Mesendoderm (in vitro differentiated cells): Measurements from ENCODE around the gene PGPEP1.
A peak's percentile ranks its signal among the peaks of the same experiment; 100 is the strongest.
"Not testable (repeated sequence)": the region's sequence is repeated elsewhere in the genome, so short reads cannot be mapped to it uniquely, and the experiment has no call there.

Experiments
- DNase-seq: peaks from one replicate; pipeline ENCODE4 v3.0.0; 2013
- H2AK5ac ChIP-seq: 2 replicates; pipeline ENCODE4 v1.6.1; 2013; ENCODE audit warnings: low read length, inconsistent platforms
- H2BK120ac ChIP-seq: 2 replicates; pipeline ENCODE4 v1.6.1; 2013; ENCODE audit warnings: low read depth, mild to moderate bottlenecking, low read length, moderate library complexity, mixed read lengths
- H2BK15ac ChIP-seq: replicated peaks from 2 replicates; pipeline ENCODE4 v1.6.1; 2013; ENCODE audit warnings: low read depth, mild to moderate bottlenecking, moderate library complexity
- H2BK5ac ChIP-seq: 2 replicates; pipeline ENCODE4 v1.6.1; 2013; ENCODE audit warnings: low read length, inconsistent platforms
- H3K18ac ChIP-seq: 2 replicates; pipeline ENCODE4 v1.6.1; 2013; ENCODE audit warnings: mild to moderate bottlenecking, low read length, mixed read lengths
- H3K23ac ChIP-seq: one replicate; pipeline ENCODE4 v1.6.1; 2013; ENCODE audit warnings: low read length
- H3K27ac ChIP-seq: 2 replicates; pipeline ENCODE4 v1.5.1; 2013; ENCODE audit warnings: low read depth, mild to moderate bottlenecking, inconsistent platforms, low read length, moderate library complexity
- H3K27me3 ChIP-seq: 2 replicates; pipeline ENCODE4 v1.6.1; 2013; ENCODE audit warnings: low read length, control low read depth, mild to moderate bottlenecking, inconsistent platforms; ENCODE audit not compliant: insufficient read depth, poor library complexity
- H3K36me3 ChIP-seq: 2 replicates; pipeline ENCODE4 v1.6.1; 2013; ENCODE audit warnings: low read length, inconsistent platforms; ENCODE audit not compliant: control insufficient read depth, insufficient read depth
- H3K4ac ChIP-seq: one replicate; pipeline ENCODE4 v1.6.1; 2013; ENCODE audit warnings: low read depth, mild to moderate bottlenecking, low read length, moderate library complexity
- H3K4me1 ChIP-seq: 2 replicates; pipeline ENCODE4 v1.6.1; 2013; ENCODE audit warnings: low read depth, low read length, inconsistent platforms; ENCODE audit not compliant: control insufficient read depth
- H3K4me2 ChIP-seq: 2 replicates; pipeline ENCODE4 v1.6.1; 2013; ENCODE audit warnings: low read length
- H3K4me3 ChIP-seq: 2 replicates; pipeline ENCODE4 v1.5.1; 2013; ENCODE audit warnings: mild to moderate bottlenecking, low read length
- H3K56ac ChIP-seq: one replicate; pipeline ENCODE4 v1.6.1; 2013; ENCODE audit warnings: low read length
- H3K79me1 ChIP-seq: 2 replicates; pipeline ENCODE4 v1.6.1; 2013; ENCODE audit warnings: low read length, inconsistent platforms
- H3K79me2 ChIP-seq: 2 replicates; pipeline ENCODE4 v1.6.1; 2013; ENCODE audit warnings: mild to moderate bottlenecking, low read length; ENCODE audit not compliant: control insufficient read depth, insufficient read depth
- H3K9ac ChIP-seq: 2 replicates; pipeline ENCODE4 v1.6.1; 2013; ENCODE audit warnings: low read length, inconsistent platforms
- H4K5ac ChIP-seq: one replicate; pipeline ENCODE4 v1.6.1; 2013; ENCODE audit warnings: low read length
- H4K8ac ChIP-seq: one replicate; pipeline ENCODE4 v1.6.1; 2013; ENCODE audit warnings: low read depth, mild to moderate bottlenecking, control low read depth, low read length, moderate library complexity
- WGBS: extraction: QIAGEN DNeasy Blood & Tissue Kit; methylation state at CpG from one replicate; pipeline ENCODE4 v1.1.7; 2013; ENCODE audit warnings: low lambda C conversion rate, missing lambda C conversion rate; ENCODE audit not compliant: insufficient coverage; ENCODE audit errors: extremely low coverage; 5-methylcytosine and 5-hydroxymethylcytosine counted together

The PGPEP1 gene

GRCh38 chr19:18353378-18354005, 13.1 kb downstream of the PGPEP1 start:
- no CpG with 5 or more reads among the region's 8 CpGs for WGBS
- no peak overlapping the region for H2BK5ac ChIP-seq
- no peaks in the 10 kb centered on the region for H3K79me1 ChIP-seq
- H2AK5ac ChIP-seq: no peak overlapping the region
- no peak overlapping the region for H2BK15ac ChIP-seq
- H3K4me2 ChIP-seq: no peak overlapping the region
- no peak overlapping the region for H4K5ac ChIP-seq
- H3K23ac ChIP-seq: no peak overlapping the region
- H3K36me3 ChIP-seq: peaks cover 1% of the 10 kb centered on the region
- no peak overlapping the region for H3K9ac ChIP-seq
- no peak for DNase-seq
- H4K8ac ChIP-seq: no peak overlapping the region
- no peaks in the 10 kb centered on the region for H3K4me1 ChIP-seq
- H3K4me3 ChIP-seq: no peak overlapping the region
- H2BK120ac ChIP-seq: no peak overlapping the region
- H3K27ac ChIP-seq: no peak overlapping the region
- H3K79me2 ChIP-seq: no peaks in the 10 kb centered on the region
- H3K27me3 ChIP-seq: no peaks in the 10 kb centered on the region
- no peak overlapping the region for H3K18ac ChIP-seq
- H3K4ac ChIP-seq: no peak overlapping the region
- H3K56ac ChIP-seq: no peak overlapping the region

DNA sequence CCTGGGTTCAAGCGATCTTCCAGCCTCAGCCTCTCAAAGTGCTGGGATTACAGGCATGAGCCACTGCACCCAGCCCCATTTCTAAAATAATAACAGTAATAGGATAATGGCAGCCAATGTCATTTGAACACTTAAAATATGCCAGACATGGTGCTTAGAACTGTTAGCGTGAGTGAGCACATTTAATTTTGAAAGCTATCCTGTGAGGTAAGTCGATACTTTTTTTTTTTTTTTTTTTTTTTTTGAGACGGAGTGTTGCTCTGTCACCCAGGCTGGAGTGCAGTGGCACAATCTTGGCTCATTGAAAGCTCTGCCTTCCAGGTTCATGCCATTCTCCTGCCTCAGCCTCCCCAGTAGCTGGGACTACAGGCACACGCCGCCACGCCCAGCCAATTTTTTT, 14.3 kb downstream of the PGPEP1 start:
- not testable (repeated sequence) for H3K4me3 ChIP-seq, H3K4me2 ChIP-seq, H3K56ac ChIP-seq, H2BK5ac ChIP-seq, H3K27ac ChIP-seq, H3K27me3 ChIP-seq, H2BK120ac ChIP-seq, DNase-seq, H2BK15ac ChIP-seq, H3K4ac ChIP-seq, H3K36me3 ChIP-seq, H3K4me1 ChIP-seq, H2AK5ac ChIP-seq, H3K9ac ChIP-seq, H3K23ac ChIP-seq, H3K79me2 ChIP-seq, H3K18ac ChIP-seq, H3K79me1 ChIP-seq, H4K8ac ChIP-seq, H4K5ac ChIP-seq
- WGBS: no CpG with 5 or more reads among the region's 7 CpGs

GRCh38 chr19:18357041-18357440, 16.6 kb downstream of the PGPEP1 start:
- no peak overlapping the region for H4K5ac ChIP-seq
- H3K4me2 ChIP-seq: no peak overlapping the region
- no peak overlapping the region for H2AK5ac ChIP-seq
- no peak overlapping the region for H3K27ac ChIP-seq
- H3K4me3 ChIP-seq: no peak overlapping the region
- WGBS: no CpG with 5 or more reads among the region's 3 CpGs
- H3K56ac ChIP-seq: no peak overlapping the region
- H3K79me1 ChIP-seq: no peaks in the 10 kb centered on the region
- H3K4me1 ChIP-seq: no peaks in the 10 kb centered on the region
- H3K79me2 ChIP-seq: no peaks in the 10 kb centered on the region
- H3K4ac ChIP-seq: no peak overlapping the region
- H3K27me3 ChIP-seq: no peaks in the 10 kb centered on the region
- H3K18ac ChIP-seq: no peak overlapping the region
- H2BK15ac ChIP-seq: no peak overlapping the region
- DNase-seq: no peak
- H3K23ac ChIP-seq: no peak overlapping the region
- H2BK120ac ChIP-seq: no peak overlapping the region
- H3K9ac ChIP-seq: no peak overlapping the region
- H3K36me3 ChIP-seq: no peaks in the 10 kb centered on the region
- H4K8ac ChIP-seq: no peak overlapping the region
- no peak overlapping the region for H2BK5ac ChIP-seq

DNA sequence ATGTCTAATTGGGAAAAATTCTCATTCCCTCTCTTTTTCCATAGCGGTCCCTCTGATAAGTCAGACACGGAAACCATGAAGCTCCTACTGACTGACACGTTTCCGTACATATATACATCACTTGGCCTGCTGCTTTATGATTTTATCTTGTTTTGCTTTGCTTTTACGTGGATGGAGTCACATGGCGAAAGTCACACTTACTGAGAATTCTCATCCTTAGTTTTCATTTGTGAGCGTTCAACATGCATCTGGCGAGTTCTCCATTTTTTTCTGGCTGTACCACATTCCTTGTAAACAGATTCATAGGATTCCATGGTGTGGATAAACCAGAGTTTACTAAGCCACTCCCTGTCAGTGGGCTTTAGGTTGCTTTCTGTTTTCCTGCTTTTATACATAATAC, 21.2 kb downstream of the PGPEP1 start:
- no CpG with 5 or more reads among the region's 8 CpGs for WGBS
- Histone ChIP-seq H4K5ac (no peak overlapping the region), H2BK5ac (no peak overlapping the region), H3K9ac (no peak overlapping the region), H3K4me3 (no peak overlapping the region), H2AK5ac (no peak overlapping the region), H2BK15ac (no peak overlapping the region), H3K79me1 (no peaks in the 10 kb centered on the region), H3K56ac (no peak overlapping the region), H3K79me2 (no peaks in the 10 kb centered on the region), H3K4me1 (peaks cover 4% of the 10 kb centered on the region), H3K23ac (no peak overlapping the region), H3K36me3 (no peaks in the 10 kb centered on the region), H2BK120ac (no peak overlapping the region), H3K18ac (no peak overlapping the region), H4K8ac (no peak overlapping the region), H3K27me3 (no peaks in the 10 kb centered on the region), H3K4me2 (no peak overlapping the region), H3K4ac (no peak overlapping the region), H3K27ac (no peak overlapping the region)
- DNase-seq: no peak

DNA sequence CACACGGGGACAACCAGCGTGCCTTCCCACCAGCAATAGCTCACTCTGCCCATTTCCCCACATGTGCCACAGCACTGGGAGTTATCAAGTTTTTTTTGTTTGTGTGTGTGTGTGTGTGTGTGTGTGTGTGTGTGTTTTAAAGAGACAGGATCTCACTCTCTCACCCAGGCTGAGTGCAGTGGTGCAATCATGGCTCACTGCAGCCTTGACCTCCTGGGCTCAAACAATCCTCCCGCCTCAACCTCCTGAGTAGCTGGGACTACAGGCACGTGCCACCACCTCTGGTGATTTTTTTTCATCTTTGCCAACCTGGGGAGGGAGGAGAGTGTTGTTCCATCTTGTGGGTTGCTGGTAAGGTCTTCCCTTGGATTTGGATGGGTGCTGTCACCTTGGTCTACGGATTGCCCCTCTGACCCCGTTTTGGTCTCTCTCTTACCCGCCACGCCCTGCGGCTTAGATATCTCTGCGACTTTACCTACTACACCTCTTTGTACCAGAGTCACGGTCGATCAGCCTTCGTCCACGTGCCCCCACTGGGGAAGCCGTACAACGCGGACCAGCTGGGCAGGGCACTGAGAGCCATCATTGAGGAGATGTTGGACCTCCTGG, 22.6 kb downstream of the PGPEP1 start:
- H3K9ac ChIP-seq: no peak overlapping the region
- H3K18ac ChIP-seq: peak overlapping the region; percentile 82
- H2AK5ac ChIP-seq: peak overlapping the region; percentile 88
- H3K27me3 ChIP-seq: no peaks in the 10 kb centered on the region
- H3K56ac ChIP-seq: peak overlapping the region; percentile 49
- no peak overlapping the region for H3K23ac ChIP-seq
- H4K5ac ChIP-seq: no peak overlapping the region
- H3K36me3 ChIP-seq: no peaks in the 10 kb centered on the region
- no peaks in the 10 kb centered on the region for H3K79me2 ChIP-seq
- DNase-seq: no peak
- no peak overlapping the region for H2BK15ac ChIP-seq
- H3K27ac ChIP-seq: peak overlapping the region; percentile 20
- H3K4ac ChIP-seq: peak overlapping the region; percentile 41
- no peak overlapping the region for H3K4me2 ChIP-seq
- no peaks in the 10 kb centered on the region for H3K79me1 ChIP-seq
- H4K8ac ChIP-seq: no peak overlapping the region
- no CpG with 5 or more reads among the region's 17 CpGs for WGBS
- H2BK120ac ChIP-seq: peak overlapping the region; percentile 6
- H2BK5ac ChIP-seq: peak overlapping the region; percentile 41
- H3K4me1 ChIP-seq: peaks cover 4% of the 10 kb centered on the region
- H3K4me3 ChIP-seq: no peak overlapping the region

DNA sequence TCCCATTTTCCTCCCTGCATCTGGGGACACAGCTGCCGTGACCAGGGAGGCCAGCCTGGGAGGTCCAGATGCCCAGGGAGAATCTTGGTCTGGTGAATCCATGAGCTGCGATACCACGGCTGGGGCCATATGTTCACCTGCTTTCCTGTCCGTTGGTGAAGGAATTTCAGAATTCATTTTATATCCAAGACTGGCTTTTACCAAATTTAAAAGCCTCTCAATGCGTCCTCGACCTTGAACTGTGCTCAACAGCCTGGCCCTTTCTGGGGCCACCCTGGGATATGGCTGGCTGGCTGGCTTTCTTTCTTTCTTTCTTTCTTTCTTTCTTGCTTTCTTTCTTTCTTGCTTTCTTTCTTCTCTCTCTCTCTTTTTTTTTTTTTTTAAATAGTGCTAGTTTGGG, 23.4 kb downstream of the PGPEP1 start:
- Histone ChIP-seq H2BK120ac (peak overlapping the region; percentile 47), H3K9ac (no peak overlapping the region), H3K79me1 (no peaks in the 10 kb centered on the region), H3K4me2 (no peak overlapping the region), H3K79me2 (no peaks in the 10 kb centered on the region), H3K27me3 (no peaks in the 10 kb centered on the region), H3K4me1 (peaks cover 4% of the 10 kb centered on the region), H3K23ac (no peak overlapping the region), H3K27ac (peak overlapping the region; percentile 54), H3K36me3 (no peaks in the 10 kb centered on the region), H3K56ac (peak overlapping the region; percentile 42), H3K18ac (peak overlapping the region; percentile 82), H2BK15ac (no peak overlapping the region), H4K5ac (no peak overlapping the region), H2BK5ac (peak overlapping the region; percentile 50), H4K8ac (no peak overlapping the region), H2AK5ac (peak overlapping the region; percentile 38), H3K4ac (peak overlapping the region; percentile 41), H3K4me3 (no peak overlapping the region)
- no peak for DNase-seq
- no CpG with 5 or more reads among the region's 6 CpGs for WGBS
